HG03039 (cell line): Measurements from ENCODE around the gene CXCL11.
"Not testable (repeated sequence)": the region's sequence is repeated elsewhere in the genome, so short reads cannot be mapped to it uniquely, and the experiment has no call there.

ENCODE experiments used
- ATAC-seq: cut with Tn5 transposase; IDR thresholded peaks from one replicate; pipeline ENCODE4 v1.9.1; 2021; ENCODE audit warnings: mild to moderate bottlenecking, moderate library complexity; ENCODE audit not compliant: unreplicated experiment

Gene CXCL11

GRCh38 chr4:76003035-76003434 is 32.8 kb downstream of the CXCL11 start:
- ATAC-seq, result no peak

- ATAC-seq, result no peak
These were observed 33.7 kb downstream of the CXCL11 start for GRCh38 chr4:76002176-76002575.

GRCh38 chr4:76001700-76002099 is 34.2 kb downstream of the CXCL11 start:
- ATAC-seq, result no peak

GRCh38 chr4:76000279-76000678 is 35.6 kb downstream of the CXCL11 start:
- no peak for ATAC-seq

GRCh38 chr4:75998525-75999147 is 37.2 kb downstream of the CXCL11 start:
- ATAC-seq, result not testable (repeated sequence)

GRCh38 chr4:75997946-75998345 is 37.9 kb downstream of the CXCL11 start:
- no peak for ATAC-seq

- no peak for ATAC-seq
These were observed 38.8 kb downstream of the CXCL11 start for GRCh38 chr4:75997081-75997480.

GRCh38 chr4:75995727-75996126 is 40.1 kb downstream of the CXCL11 start:
- ATAC-seq, result no peak

GRCh38 chr4:75992462-75992861 is 43.4 kb downstream of the CXCL11 start:
- ATAC-seq, result no peak

- no peak for ATAC-seq
These were observed 45.9 kb downstream of the CXCL11 start for GRCh38 chr4:75989846-75990528.

GRCh38 chr4:75985116-75985515 is 50.8 kb downstream of the CXCL11 start:
- no peak for ATAC-seq
